ENCODE results near the gene RSPRY1. TPM values are rescaled to one million over a fixed set of nuclear protein-coding genes. Genes with fewer than 3 reads are reported as not detected.
A peak's percentile ranks its signal among the peaks of the same experiment; 100 is the strongest.

Gene RSPRY1
- total RNA-seq, 2 experiments from 2014 or later: 29.5 to 34.3 TPM

GRCh38 chr16:57146735-57147134 is 39.4 kb upstream of the RSPRY1 start:
- POLR2A ChIA-PET: no interaction called here
- Mint-ChIP-seq H3K4me1 (peaks cover 20% of the 10 kb centered on the region), H3K9me3 (no peaks in the 10 kb centered on the region), H3K27me3 (no peaks in the 10 kb centered on the region), H3K27ac (no peak overlapping the region), H3K36me3 (peaks cover 1% of the 10 kb centered on the region), H3K4me3 (no peak overlapping the region)
- DNase-seq (no peak), ATAC-seq (ENCODE audit: low read depth) (no peak)

- Mint-ChIP-seq H3K9me3 (no peaks in the 10 kb centered on the region), H3K4me3 (no peak overlapping the region), H3K4me1 (peaks cover 19% of the 10 kb centered on the region), H3K36me3 (peaks cover 4% of the 10 kb centered on the region), H3K27ac (peak overlapping the region; percentile 1), H3K27me3 (no peaks in the 10 kb centered on the region)
- ATAC-seq (ENCODE audit: low read depth) (no peak), DNase-seq (no peak)
- POLR2A ChIA-PET: interaction anchor here (1.1 kb wide), 1 partner anchor 10 kb away, joined by 4 read pairs; no protein-coding TSS in a partner anchor
Measured at GRCh38 chr16:57147381-57148221, 38.5 kb upstream of the RSPRY1 start.

GRCh38 chr16:57148481-57148880 is 37.6 kb upstream of the RSPRY1 start:
- Mint-ChIP-seq H3K36me3 (peaks cover 6% of the 10 kb centered on the region), H3K27ac (peak overlapping the region; percentile 4), H3K9me3 (no peaks in the 10 kb centered on the region), H3K4me1 (peaks cover 18% of the 10 kb centered on the region), H3K4me3 (no peak overlapping the region), H3K27me3 (no peaks in the 10 kb centered on the region)
- no peak for ATAC-seq (ENCODE audit: low read depth)
- no peak for DNase-seq
- POLR2A ChIA-PET: interaction anchor here (1.0 to 1.1 kb wide), 2 partner anchors 14 to 22 kb away, joined by 3 read pairs; no protein-coding TSS in a partner anchor

GRCh38 chr16:57149391-57149790 is 36.7 kb upstream of the RSPRY1 start:
- Mint-ChIP-seq H3K4me1 (peaks cover 18% of the 10 kb centered on the region), H3K4me3 (no peak overlapping the region), H3K27me3 (no peaks in the 10 kb centered on the region), H3K36me3 (peaks cover 12% of the 10 kb centered on the region), H3K27ac (no peak overlapping the region), H3K9me3 (no peaks in the 10 kb centered on the region)
- no peak for DNase-seq
- no peak for ATAC-seq (ENCODE audit: low read depth)
- POLR2A ChIA-PET: interaction anchor here (0.5 kb wide), 1 partner anchor 618 kb away, joined by 3 read pairs; no protein-coding TSS in a partner anchor

GRCh38 chr16:57150682-57151330 is 35.3 kb upstream of the RSPRY1 start:
- Mint-ChIP-seq H3K4me1 (peaks cover 14% of the 10 kb centered on the region), H3K9me3 (no peaks in the 10 kb centered on the region), H3K36me3 (peaks cover 12% of the 10 kb centered on the region), H3K4me3 (no peak overlapping the region), H3K27ac (no peak overlapping the region), H3K27me3 (no peaks in the 10 kb centered on the region)
- DNase-seq (no peak), ATAC-seq (ENCODE audit: low read depth) (no peak)
- POLR2A ChIA-PET: interaction anchor here (0.8 to 3.1 kb wide), 5 partner anchors 9 to 64 kb away, joined by 3 to 13 read pairs (median 3); partner anchors contain the start of genes PSME3IP1 and RSPRY1

- POLR2A ChIA-PET: interaction anchor here (0.9 to 3.1 kb wide), 5 partner anchors 8 to 34 kb away, joined by 3 to 13 read pairs (median 3); partner anchors contain the start of genes PSME3IP1 and RSPRY1
- Mint-ChIP-seq H3K27me3 (no peaks in the 10 kb centered on the region), H3K27ac (no peak overlapping the region), H3K9me3 (no peaks in the 10 kb centered on the region), H3K36me3 (peaks cover 14% of the 10 kb centered on the region), H3K4me1 (peaks cover 15% of the 10 kb centered on the region), H3K4me3 (no peak overlapping the region)
- ATAC-seq (ENCODE audit: low read depth): no peak
- DNase-seq: no peak
Measured at GRCh38 chr16:57151369-57151768, 34.8 kb upstream of the RSPRY1 start.

GRCh38 chr16:57152096-57153093 is 33.7 kb upstream of the RSPRY1 start:
- Mint-ChIP-seq H3K36me3 (peaks cover 20% of the 10 kb centered on the region), H3K9me3 (no peaks in the 10 kb centered on the region), H3K27ac (peak overlapping the region; percentile 78), H3K27me3 (no peaks in the 10 kb centered on the region), H3K4me1 (peaks cover 15% of the 10 kb centered on the region), H3K4me3 (no peak overlapping the region)
- no peak for DNase-seq
- peak; percentile 72 for ATAC-seq (ENCODE audit: low read depth)
- POLR2A ChIA-PET: interaction anchor here (0.6 to 3.1 kb wide), 7 partner anchors 9 to 50 kb away, joined by 3 to 13 read pairs (median 3); partner anchors contain the start of genes PSME3IP1 and RSPRY1

GRCh38 chr16:57153841-57154240 is 32.3 kb upstream of the RSPRY1 start:
- peaks cover 27% of the 10 kb centered on the region for H3K36me3 Mint-ChIP-seq
- no peaks in the 10 kb centered on the region for H3K9me3 Mint-ChIP-seq
- ATAC-seq (ENCODE audit: low read depth): no peak
- POLR2A ChIA-PET: no interaction called here
- DNase-seq: no peak
- no peak overlapping the region for H3K27ac Mint-ChIP-seq
- H3K4me1 Mint-ChIP-seq: peaks cover 9% of the 10 kb centered on the region
- H3K27me3 Mint-ChIP-seq: no peaks in the 10 kb centered on the region
- no peak overlapping the region for H3K4me3 Mint-ChIP-seq

GRCh38 chr16:57155702-57156350 is 30.3 kb upstream of the RSPRY1 start:
- Mint-ChIP-seq H3K9me3 (no peaks in the 10 kb centered on the region), H3K27me3 (no peaks in the 10 kb centered on the region), H3K27ac (no peak overlapping the region), H3K36me3 (peaks cover 33% of the 10 kb centered on the region), H3K4me1 (peaks cover 11% of the 10 kb centered on the region), H3K4me3 (no peak overlapping the region)
- no peak for ATAC-seq (ENCODE audit: low read depth)
- POLR2A ChIA-PET: no interaction called here
- DNase-seq: no peak

- no peak for DNase-seq
- Mint-ChIP-seq H3K9me3 (no peaks in the 10 kb centered on the region), H3K36me3 (peaks cover 33% of the 10 kb centered on the region), H3K4me1 (peaks cover 11% of the 10 kb centered on the region), H3K27me3 (no peaks in the 10 kb centered on the region), H3K4me3 (no peak overlapping the region), H3K27ac (no peak overlapping the region)
- POLR2A ChIA-PET: no interaction called here
- ATAC-seq (ENCODE audit: low read depth): no peak
Measured at GRCh38 chr16:57156351-57156703, 29.8 kb upstream of the RSPRY1 start.

GRCh38 chr16:57157533-57157932 is 28.6 kb upstream of the RSPRY1 start:
- no peak overlapping the region for H3K27ac Mint-ChIP-seq
- DNase-seq (no peak), ATAC-seq (ENCODE audit: low read depth) (no peak)
- no peaks in the 10 kb centered on the region for H3K9me3 Mint-ChIP-seq
- no peaks in the 10 kb centered on the region for H3K27me3 Mint-ChIP-seq
- no peak overlapping the region for H3K4me3 Mint-ChIP-seq
- peaks cover 32% of the 10 kb centered on the region for H3K36me3 Mint-ChIP-seq
- POLR2A ChIA-PET: no interaction called here
- peaks cover 3% of the 10 kb centered on the region for H3K4me1 Mint-ChIP-seq

GRCh38 chr16:57159447-57159846 is 26.7 kb upstream of the RSPRY1 start:
- Mint-ChIP-seq H3K27me3 (no peaks in the 10 kb centered on the region), H3K27ac (no peak overlapping the region), H3K4me1 (peaks cover 3% of the 10 kb centered on the region), H3K4me3 (no peak overlapping the region), H3K9me3 (no peaks in the 10 kb centered on the region), H3K36me3 (peaks cover 32% of the 10 kb centered on the region)
- no peak for ATAC-seq (ENCODE audit: low read depth)
- DNase-seq: no peak
- POLR2A ChIA-PET: no interaction called here

All from activated naive CD8-positive, alpha-beta T cell treated with anti-CD3 and anti-CD28 coated beads, Interleukin-2, amount 10 ng/mL, durations not matched to agents 7 days and 5 days (primary cell).